ENCODE results near the gene SUSD4.

SUSD4 gene, protein sequence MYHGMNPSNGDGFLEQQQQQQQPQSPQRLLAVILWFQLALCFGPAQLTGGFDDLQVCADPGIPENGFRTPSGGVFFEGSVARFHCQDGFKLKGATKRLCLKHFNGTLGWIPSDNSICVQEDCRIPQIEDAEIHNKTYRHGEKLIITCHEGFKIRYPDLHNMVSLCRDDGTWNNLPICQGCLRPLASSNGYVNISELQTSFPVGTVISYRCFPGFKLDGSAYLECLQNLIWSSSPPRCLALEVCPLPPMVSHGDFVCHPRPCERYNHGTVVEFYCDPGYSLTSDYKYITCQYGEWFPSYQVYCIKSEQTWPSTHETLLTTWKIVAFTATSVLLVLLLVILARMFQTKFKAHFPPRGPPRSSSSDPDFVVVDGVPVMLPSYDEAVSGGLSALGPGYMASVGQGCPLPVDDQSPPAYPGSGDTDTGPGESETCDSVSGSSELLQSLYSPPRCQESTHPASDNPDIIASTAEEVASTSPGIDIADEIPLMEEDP

DNA sequence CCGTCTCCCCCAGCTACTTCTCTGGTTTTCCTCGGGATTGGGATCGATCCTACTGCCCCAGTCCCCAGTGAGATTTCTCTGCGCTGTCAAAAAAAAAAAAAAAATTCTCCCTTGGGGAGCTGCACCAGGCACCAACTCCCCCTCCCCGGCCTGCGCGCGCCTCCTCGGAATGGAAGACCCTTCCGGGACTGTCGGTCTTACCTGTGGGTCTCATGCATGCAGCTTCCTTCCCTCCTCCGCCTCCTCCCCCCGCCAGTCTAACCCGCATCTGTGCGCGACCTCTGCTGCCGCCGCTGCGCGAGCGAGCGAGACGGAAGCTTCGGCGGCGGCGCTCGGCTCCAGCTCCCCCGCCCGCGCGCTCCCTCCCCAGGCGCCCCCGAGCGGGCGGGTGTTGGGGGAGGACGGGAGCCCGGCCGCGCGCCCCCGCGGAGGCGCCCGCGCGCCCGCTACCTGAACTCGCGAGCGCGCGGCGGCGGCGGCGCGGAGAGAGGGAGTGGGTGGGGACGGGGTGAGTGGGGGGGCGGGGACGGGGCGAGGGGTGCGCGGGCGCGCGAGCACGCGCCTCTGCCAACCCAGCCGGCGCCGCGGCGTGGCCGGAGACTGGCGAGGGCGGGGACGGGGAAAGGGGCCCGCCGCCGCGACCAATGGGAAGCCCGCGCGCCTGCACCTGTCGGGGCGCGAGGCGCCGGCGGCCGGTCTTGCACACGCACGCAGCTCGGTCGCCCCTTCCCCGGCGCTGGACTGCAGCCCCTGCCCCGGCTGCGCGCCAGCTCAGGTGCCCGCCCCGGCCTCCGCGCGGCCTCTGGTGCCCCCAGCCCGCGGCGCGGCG, at the start of gene SUSD4:
SUSD4 (minus strand) TSS at position 321 of the 829 bp plus-strand sequence. CDS start 751 bp downstream, outside the sequence.
- TF ChIP-seq, protein P1, sequence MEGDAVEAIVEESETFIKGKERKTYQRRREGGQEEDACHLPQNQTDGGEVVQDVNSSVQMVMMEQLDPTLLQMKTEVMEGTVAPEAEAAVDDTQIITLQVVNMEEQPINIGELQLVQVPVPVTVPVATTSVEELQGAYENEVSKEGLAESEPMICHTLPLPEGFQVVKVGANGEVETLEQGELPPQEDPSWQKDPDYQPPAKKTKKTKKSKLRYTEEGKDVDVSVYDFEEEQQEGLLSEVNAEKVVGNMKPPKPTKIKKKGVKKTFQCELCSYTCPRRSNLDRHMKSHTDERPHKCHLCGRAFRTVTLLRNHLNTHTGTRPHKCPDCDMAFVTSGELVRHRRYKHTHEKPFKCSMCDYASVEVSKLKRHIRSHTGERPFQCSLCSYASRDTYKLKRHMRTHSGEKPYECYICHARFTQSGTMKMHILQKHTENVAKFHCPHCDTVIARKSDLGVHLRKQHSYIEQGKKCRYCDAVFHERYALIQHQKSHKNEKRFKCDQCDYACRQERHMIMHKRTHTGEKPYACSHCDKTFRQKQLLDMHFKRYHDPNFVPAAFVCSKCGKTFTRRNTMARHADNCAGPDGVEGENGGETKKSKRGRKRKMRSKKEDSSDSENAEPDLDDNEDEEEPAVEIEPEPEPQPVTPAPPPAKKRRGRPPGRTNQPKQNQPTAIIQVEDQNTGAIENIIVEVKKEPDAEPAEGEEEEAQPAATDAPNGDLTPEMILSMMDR (IDR thresholded peaks at IDR 0.05; ENCODE audit: control insufficient read depth, insufficient read depth, low read depth, low read length, missing control alignments): no peak
- H3K4me3 ChIP-seq (ENCODE audit: control insufficient read depth, low read depth, low read length): peak within 1 kb of the TSS; percentile 13
- no peak for DNase-seq (ENCODE audit: low read depth)

DNA sequence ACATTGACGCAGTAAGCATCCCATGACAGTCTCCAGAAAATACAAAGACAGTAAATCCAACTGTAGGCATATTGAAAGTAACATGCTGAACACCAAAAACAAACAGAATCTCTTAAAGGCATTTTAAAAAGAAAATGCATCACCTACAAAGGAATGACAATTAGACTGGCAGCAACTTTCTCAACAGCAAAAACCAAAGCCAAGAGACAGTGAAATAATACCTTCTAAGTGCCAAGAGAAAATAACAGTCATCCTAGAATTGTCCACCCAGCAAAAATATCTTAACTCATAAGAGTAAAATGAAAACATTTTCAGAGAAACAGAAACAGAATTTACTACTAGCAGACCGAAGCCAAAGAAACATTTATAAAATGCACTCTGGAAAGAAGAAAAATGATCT, 49.2 kb upstream of the SUSD4 start:
- TF ChIP-seq, protein P1 (IDR thresholded peaks at IDR 0.05; ENCODE audit: control insufficient read depth, insufficient read depth, low read depth, low read length, missing control alignments): no peak
- no peak for DNase-seq (ENCODE audit: low read depth)
- no peak overlapping the region for H3K4me3 ChIP-seq (ENCODE audit: control insufficient read depth, low read depth, low read length)

DNA sequence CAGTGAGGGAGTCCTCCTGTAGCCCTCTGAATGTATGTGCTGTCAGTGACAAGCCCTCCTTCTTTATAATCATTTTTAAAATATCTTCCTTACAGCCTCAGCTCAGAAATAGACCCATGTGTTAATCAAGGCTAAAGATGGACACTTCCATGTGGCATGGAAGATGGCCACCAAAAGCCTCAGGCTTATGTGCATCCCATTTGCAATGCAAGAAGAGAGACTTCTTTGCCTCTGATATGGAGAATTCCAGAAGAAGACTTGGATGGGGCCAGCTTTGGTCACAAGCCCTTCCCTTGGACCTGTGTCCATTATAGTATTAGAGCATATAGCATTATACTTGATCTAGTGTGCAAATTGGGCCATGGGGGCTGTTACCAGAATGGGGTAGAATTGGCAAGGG, 47.7 kb upstream of the SUSD4 start:
- H3K4me3 ChIP-seq (ENCODE audit: control insufficient read depth, low read depth, low read length): no peak overlapping the region
- TF ChIP-seq, protein P1 (IDR thresholded peaks at IDR 0.05; ENCODE audit: control insufficient read depth, insufficient read depth, low read depth, low read length, missing control alignments): no peak
- no peak for DNase-seq (ENCODE audit: low read depth)

DNA sequence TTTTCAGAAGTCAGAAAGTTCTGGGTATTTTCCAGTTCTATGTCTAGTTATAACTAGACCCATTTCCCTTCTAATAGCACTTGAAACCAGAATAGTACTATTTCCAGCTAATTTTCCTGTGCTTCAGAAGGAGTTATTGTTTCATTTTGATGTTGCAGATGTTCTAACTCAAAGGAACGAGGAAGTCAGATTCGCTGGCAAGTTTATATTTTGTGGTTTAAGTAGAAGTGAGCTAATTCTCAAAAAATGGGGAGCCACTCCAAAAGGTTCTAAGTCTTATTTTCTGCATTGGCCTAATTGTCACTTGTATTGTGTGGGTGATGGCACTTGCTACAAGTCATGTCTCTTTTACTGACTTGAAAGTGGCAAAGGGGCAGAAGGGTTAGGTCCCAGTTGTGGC, 47.3 kb upstream of the SUSD4 start:
- TF ChIP-seq, protein P1 (IDR thresholded peaks at IDR 0.05; ENCODE audit: control insufficient read depth, insufficient read depth, low read depth, low read length, missing control alignments): no peak
- H3K4me3 ChIP-seq (ENCODE audit: control insufficient read depth, low read depth, low read length): no peak overlapping the region
- peak; percentile 38 for DNase-seq (ENCODE audit: low read depth)

DNA sequence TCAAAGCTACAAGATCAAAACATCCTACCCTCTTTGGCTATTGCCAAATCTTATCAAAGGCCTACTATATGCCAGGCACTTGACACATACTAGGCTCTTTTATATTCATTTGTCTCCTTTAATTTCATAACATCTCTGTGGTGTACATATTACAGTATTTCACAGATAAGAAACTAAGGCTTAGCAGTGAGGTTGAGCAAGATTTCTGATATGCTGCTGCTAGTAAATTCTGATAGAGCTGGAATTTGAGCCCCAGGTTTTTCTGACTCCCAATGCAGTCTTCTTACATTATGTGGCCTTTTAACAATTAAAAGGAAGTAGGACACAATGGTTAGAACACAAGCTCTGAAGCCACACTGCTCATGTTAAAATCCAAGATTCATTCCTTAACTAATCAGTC, 46.1 kb upstream of the SUSD4 start:
- no peak overlapping the region for H3K4me3 ChIP-seq (ENCODE audit: control insufficient read depth, low read depth, low read length)

DNA sequence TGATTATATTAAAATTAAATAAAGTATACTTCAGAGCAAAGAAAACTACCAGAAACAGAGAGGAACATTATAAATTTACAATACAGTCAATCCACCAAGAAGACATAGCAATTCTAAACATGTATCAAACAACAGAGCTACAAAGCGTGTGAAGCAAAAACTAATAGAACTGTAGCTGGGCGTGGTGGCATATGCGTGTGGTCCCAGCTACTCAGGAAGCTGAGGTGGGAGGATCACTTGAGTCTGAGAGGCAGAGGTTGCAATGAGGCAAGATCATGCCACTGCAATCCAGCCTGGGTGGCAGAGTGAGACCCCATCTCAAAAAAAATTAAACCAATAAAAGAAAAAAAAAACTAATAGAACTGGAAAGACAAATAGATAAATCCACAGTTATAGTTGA, 41.5 kb upstream of the SUSD4 start:
- TF ChIP-seq, protein P1 (IDR thresholded peaks at IDR 0.05; ENCODE audit: control insufficient read depth, insufficient read depth, low read depth, low read length, missing control alignments): no peak
- DNase-seq (ENCODE audit: low read depth): no peak
- no peak overlapping the region for H3K4me3 ChIP-seq (ENCODE audit: control insufficient read depth, low read depth, low read length)

More for the DNA sequence above, 46.1 kb upstream of the SUSD4 start:
- peak; percentile 24 for DNase-seq (ENCODE audit: low read depth)
- TF ChIP-seq, protein P1 (IDR thresholded peaks at IDR 0.05; ENCODE audit: control insufficient read depth, insufficient read depth, low read depth, low read length, missing control alignments): no peak
